Testis (tissue), 2 donors: ENCODE data around the gene JMJD8.

Experiments
- POLR2A ChIP-seq: fragments of 450-650 bp; IDR thresholded peaks from one replicate; pipeline ENCODE4 v1.6.1; 2017; ENCODE audit warnings: antibody characterized with exemption, mild to moderate bottlenecking, moderate library complexity
- TF ChIP-seq, protein P1 (sequence below), 3 experiments: fragments of 450-650 bp in 2 of 3; fragments of 200-600 bp in 1 of 3; sonication (generic) in 1 of 3; IDR thresholded peaks; one replicate each; pipeline ENCODE4 v1.5.1; 2016 to 2019; ENCODE audit warnings: antibody characterized with exemption in 3 of 3, mild to moderate bottlenecking in 2 of 3, moderate library complexity in 1 of 3

GRCh38 chr16:732332-732731 lies 48.2 kb upstream of the JMJD8 start:
- TF ChIP-seq, protein P1, sequence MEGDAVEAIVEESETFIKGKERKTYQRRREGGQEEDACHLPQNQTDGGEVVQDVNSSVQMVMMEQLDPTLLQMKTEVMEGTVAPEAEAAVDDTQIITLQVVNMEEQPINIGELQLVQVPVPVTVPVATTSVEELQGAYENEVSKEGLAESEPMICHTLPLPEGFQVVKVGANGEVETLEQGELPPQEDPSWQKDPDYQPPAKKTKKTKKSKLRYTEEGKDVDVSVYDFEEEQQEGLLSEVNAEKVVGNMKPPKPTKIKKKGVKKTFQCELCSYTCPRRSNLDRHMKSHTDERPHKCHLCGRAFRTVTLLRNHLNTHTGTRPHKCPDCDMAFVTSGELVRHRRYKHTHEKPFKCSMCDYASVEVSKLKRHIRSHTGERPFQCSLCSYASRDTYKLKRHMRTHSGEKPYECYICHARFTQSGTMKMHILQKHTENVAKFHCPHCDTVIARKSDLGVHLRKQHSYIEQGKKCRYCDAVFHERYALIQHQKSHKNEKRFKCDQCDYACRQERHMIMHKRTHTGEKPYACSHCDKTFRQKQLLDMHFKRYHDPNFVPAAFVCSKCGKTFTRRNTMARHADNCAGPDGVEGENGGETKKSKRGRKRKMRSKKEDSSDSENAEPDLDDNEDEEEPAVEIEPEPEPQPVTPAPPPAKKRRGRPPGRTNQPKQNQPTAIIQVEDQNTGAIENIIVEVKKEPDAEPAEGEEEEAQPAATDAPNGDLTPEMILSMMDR (IDR thresholded peaks at IDR 0.05) = no peak
- TF ChIP-seq POLR2A = no peak
